Left lobe of liver (tissue), 2 donors: ENCODE data around the gene SSU72. TPM values are rescaled to one million over a fixed set of nuclear protein-coding genes. Genes with fewer than 3 reads are reported as not detected.
A peak's percentile ranks its signal among the peaks of the same experiment; 100 is the strongest.
"Not testable (repeated sequence)": the region's sequence is repeated elsewhere in the genome, so short reads cannot be mapped to it uniquely, and the experiment has no call there.

Experiments used
- ATAC-seq: fragments of 200-7000 bp; cut with Tn5 transposase; one replicate; pipeline ENCODE4 v1.9.1; 2020; ENCODE audit warnings: mild to moderate bottlenecking, moderate library complexity
- DNase-seq: peaks from one replicate; pipeline ENCODE4 v3.0.0-alpha.2; 2020; ENCODE audit warnings: low spot score
- total RNA-seq: library from RNA; stranded (reverse); gene quantifications from one replicate; pipeline ENCODE4 v1.2.1, GENCODE V29; 2021
- donor health status: DM: no; HTN: no; CAD: no; lungs with moderate emphysema.
- donor health status: DM: no; HTN: yes; CAD: no.

SSU72 gene
- total RNA-seq, 1 donor from 2014 or later, result 65.4 TPM

- ATAC-seq, result peak; percentile 48
- no peak for DNase-seq
Observed at GRCh38 chr1:1597275-1597930, 22.7 kb upstream of the SSU72 start.

GRCh38 chr1:1596493-1597274, 22.0 kb upstream of the SSU72 start:
- ATAC-seq, result no peak
- no peak for DNase-seq

- not testable (repeated sequence) for ATAC-seq, DNase-seq
Observed at GRCh38 chr1:1595341-1595740, 20.7 kb upstream of the SSU72 start.

- no peak for DNase-seq
- no peak for ATAC-seq
Observed at GRCh38 chr1:1594602-1595260, 20.1 kb upstream of the SSU72 start.

- DNase-seq (no peak), ATAC-seq (no peak)
Observed at GRCh38 chr1:1593834-1594601, 19.4 kb upstream of the SSU72 start.

- DNase-seq (no peak), ATAC-seq (no peak)
Observed at GRCh38 chr1:1591452-1591851, 16.8 kb upstream of the SSU72 start.

GRCh38 chr1:1583347-1584010, 8.8 kb upstream of the SSU72 start:
- no peak for ATAC-seq
- DNase-seq, result no peak

GRCh38 chr1:1582585-1583346, 8.1 kb upstream of the SSU72 start:
- ATAC-seq (no peak), DNase-seq (no peak)

GRCh38 chr1:1578371-1578940, 3.8 kb upstream of the SSU72 start:
- no peak for ATAC-seq
- DNase-seq, result no peak

- ATAC-seq, result peak; percentile 18
- DNase-seq, result no peak
Observed at GRCh38 chr1:1577367-1578011, 2.8 kb upstream of the SSU72 start.

- DNase-seq (no peak), ATAC-seq (peak; percentile 77)
Observed at GRCh38 chr1:1573843-1574720, 581 bp downstream of the SSU72 start.

- DNase-seq, result no peak
- no peak for ATAC-seq
Observed at GRCh38 chr1:1569341-1569740, 5.3 kb downstream of the SSU72 start.

- DNase-seq (no peak), ATAC-seq (no peak)
Observed at GRCh38 chr1:1567891-1568291, 6.8 kb downstream of the SSU72 start.

- ATAC-seq (no peak), DNase-seq (no peak)
Observed at GRCh38 chr1:1567152-1567875, 7.3 kb downstream of the SSU72 start.

GRCh38 chr1:1565340-1565739, 9.3 kb downstream of the SSU72 start:
- ATAC-seq, result peak; percentile 87
- peak; percentile 70 for DNase-seq

GRCh38 chr1:1564268-1564667, 10.4 kb downstream of the SSU72 start:
- ATAC-seq (no peak), DNase-seq (no peak)

- no peak for ATAC-seq
Observed at GRCh38 chr1:1563688-1564087, 11.0 kb downstream of the SSU72 start.

More at GRCh38 chr1:1563688-1564087, 11.0 kb downstream of the SSU72 start:
- DNase-seq, result no peak
